Neural progenitor cell (in vitro differentiated cells): Measurements from ENCODE around the gene OTUD5. TPM values are rescaled to one million over a fixed set of nuclear protein-coding genes. Genes with fewer than 3 reads are reported as not detected.
A peak's percentile ranks its signal among the peaks of the same experiment; 100 is the strongest.

Experiments
- DNase-seq: peaks from one replicate; pipeline ENCODE4 v3.0.0-alpha.2; 2016; ENCODE audit warnings: low spot score
- H2AFZ ChIP-seq: fragments of 200-600 bp; sonication (generic); replicated peaks from 2 replicates; pipeline ENCODE4 v1.6.1; 2016; ENCODE audit warnings: antibody characterized with exemption
- H3F3A ChIP-seq: fragments of 200-600 bp; sonication (generic); 2 replicates; pipeline ENCODE4 v1.6.1; 2016; ENCODE audit warnings: antibody characterized with exemption, low read depth
- H3K27ac ChIP-seq: fragments of 200-600 bp; sonication (generic); 2 replicates; pipeline ENCODE4 v1.5.1; 2016; ENCODE audit warnings: mild to moderate bottlenecking
- H3K27me3 ChIP-seq: fragments of 200-600 bp; sonication (generic); 2 replicates; pipeline ENCODE4 v1.6.1; 2016; ENCODE audit warnings: mild to moderate bottlenecking, moderate library complexity
- H3K36me3 ChIP-seq: fragments of 200-600 bp; sonication (generic); 2 replicates; pipeline ENCODE4 v1.5.1; 2016
- H3K4me1 ChIP-seq: fragments of 200-600 bp; sonication (generic); 2 replicates; pipeline ENCODE4 v1.6.1; 2016; ENCODE audit warnings: mixed run types
- H3K4me2 ChIP-seq: fragments of 200-600 bp; sonication (generic); 2 replicates; pipeline ENCODE4 v1.6.1; 2016
- H3K4me3 ChIP-seq: fragments of 200-600 bp; sonication (generic); 2 replicates; pipeline ENCODE4 v1.5.1; 2016
- H3K79me2 ChIP-seq: fragments of 200-600 bp; sonication (generic); 2 replicates; pipeline ENCODE4 v1.6.1; 2016; ENCODE audit warnings: low read depth
- H3K9ac ChIP-seq: fragments of 200-600 bp; sonication (generic); 2 replicates; pipeline ENCODE4 v1.6.1; 2016
- H3K9me3 ChIP-seq: fragments of 200-600 bp; sonication (generic); 2 replicates; pipeline ENCODE4 v1.5.1; 2016; ENCODE audit warnings: low read depth
- H4K20me1 ChIP-seq: fragments of 200-600 bp; sonication (generic); 2 replicates; pipeline ENCODE4 v1.6.1; 2016; ENCODE audit warnings: low read depth
- H3K27ac Mint-ChIP-seq: 3 replicates; pipeline ENCODE4 v1.8.0; 2021; ENCODE audit warnings: mixed read lengths
- H3K27me3 Mint-ChIP-seq: 2 replicates; pipeline ENCODE4 v1.8.0; 2022; ENCODE audit warnings: low read depth, mild to moderate bottlenecking, inconsistent platforms, moderate library complexity, mixed read lengths; ENCODE audit not compliant: insufficient read depth
- H3K36me3 Mint-ChIP-seq: 3 replicates; pipeline ENCODE4 v1.8.0; 2021; ENCODE audit warnings: mixed read lengths
- H3K4me1 Mint-ChIP-seq: 3 replicates; pipeline ENCODE4 v1.8.0; 2021; ENCODE audit warnings: mixed read lengths
- H3K4me3 Mint-ChIP-seq: 3 replicates; pipeline ENCODE4 v1.8.0; 2021; ENCODE audit warnings: mild to moderate bottlenecking, moderate library complexity, mixed read lengths
- H3K9me3 Mint-ChIP-seq: 3 replicates; pipeline ENCODE4 v1.8.0; 2020; ENCODE audit warnings: mixed read lengths
- CTCF ChIP-seq: fragments of 200-600 bp; sonication (generic); IDR thresholded peaks from 2 replicates; pipeline ENCODE4 v1.5.1; 2017; ENCODE audit warnings: antibody characterized with exemption, mild to moderate bottlenecking
- EZH2 ChIP-seq: fragments of 200-600 bp; sonication (generic); IDR thresholded peaks from 2 replicates; pipeline ENCODE4 v1.6.1; 2017; ENCODE audit warnings: antibody characterized with exemption, mild to moderate bottlenecking, moderate library complexity
- EZH2phosphoT487 ChIP-seq: fragments of 200-600 bp; sonication (generic); IDR thresholded peaks from 2 replicates; pipeline ENCODE4 v1.6.1; 2017; ENCODE audit warnings: antibody characterized with exemption
- total RNA-seq: library from RNA; depleted of rRNA; stranded (reverse); fragments of >200 nt; gene quantifications from 2 replicates; pipeline ENCODE4 v1.2.3, GENCODE V29; 2015; ENCODE audit warnings: low replicate concordance

The OTUD5 gene
- total RNA-seq, 1 donor from 2014 or later: 38.6 TPM

- Histone ChIP-seq H3K79me2 (peaks cover 41% of the 10 kb centered on the region), H3K9ac (no peak overlapping the region), H3K4me1 (no peaks in the 10 kb centered on the region), H3K27me3 (no peaks in the 10 kb centered on the region), H3K36me3 (no peaks in the 10 kb centered on the region), H3F3A (peaks cover 3% of the 10 kb centered on the region), H4K20me1 (peaks cover 15% of the 10 kb centered on the region), H3K4me3 (no peak overlapping the region), H3K27ac (no peak overlapping the region), H3K9me3 (no peaks in the 10 kb centered on the region), H3K4me2 (no peak overlapping the region), H2AFZ (no peak overlapping the region)
- Mint-ChIP-seq H3K27ac (no peak overlapping the region), H3K36me3 (peaks cover 7% of the 10 kb centered on the region), H3K27me3 (peaks cover 2% of the 10 kb centered on the region), H3K4me3 (no peak overlapping the region), H3K9me3 (peaks cover 14% of the 10 kb centered on the region), H3K4me1 (no peaks in the 10 kb centered on the region)
- no peak for TF ChIP-seq EZH2phosphoT487
- TF ChIP-seq EZH2: no peak
- no peak for TF ChIP-seq CTCF
- no peak for DNase-seq
Observed at GRCh38 chrX:48935301-48935670, 22.1 kb downstream of the OTUD5 start.

GRCh38 chrX:48934581-48935300 is 22.7 kb downstream of the OTUD5 start:
- H3K36me3 Mint-ChIP-seq: peaks cover 10% of the 10 kb centered on the region
- Histone ChIP-seq H4K20me1 (peaks cover 15% of the 10 kb centered on the region), H3K9ac (no peak overlapping the region), H3K27ac (no peak overlapping the region), H3K4me2 (no peak overlapping the region), H3K36me3 (no peaks in the 10 kb centered on the region), H2AFZ (no peak overlapping the region), H3K9me3 (no peaks in the 10 kb centered on the region), H3K4me1 (no peaks in the 10 kb centered on the region), H3K79me2 (peaks cover 35% of the 10 kb centered on the region), H3K27me3 (no peaks in the 10 kb centered on the region), H3F3A (peaks cover 3% of the 10 kb centered on the region), H3K4me3 (no peak overlapping the region)
- peaks cover 2% of the 10 kb centered on the region for H3K27me3 Mint-ChIP-seq
- no peak overlapping the region for H3K27ac Mint-ChIP-seq
- no peak for DNase-seq
- peaks cover 14% of the 10 kb centered on the region for H3K9me3 Mint-ChIP-seq
- peak overlapping the region; percentile 27 for H3K4me3 Mint-ChIP-seq
- no peaks in the 10 kb centered on the region for H3K4me1 Mint-ChIP-seq
- TF ChIP-seq EZH2phosphoT487 (no peak), EZH2 (no peak), CTCF (no peak)

GRCh38 chrX:48933757-48934156 is 23.6 kb downstream of the OTUD5 start:
- H3K27ac Mint-ChIP-seq: no peak overlapping the region
- peaks cover 25% of the 10 kb centered on the region for H3K79me2 ChIP-seq

More at GRCh38 chrX:48933757-48934156, 23.6 kb downstream of the OTUD5 start:
- Histone ChIP-seq H3K27ac (no peak overlapping the region), H3K27me3 (no peaks in the 10 kb centered on the region), H3K9me3 (no peaks in the 10 kb centered on the region), H3K4me2 (no peak overlapping the region), H2AFZ (no peak overlapping the region), H3K4me3 (no peak overlapping the region), H3F3A (peaks cover 5% of the 10 kb centered on the region), H3K36me3 (no peaks in the 10 kb centered on the region), H3K9ac (no peak overlapping the region), H4K20me1 (peaks cover 15% of the 10 kb centered on the region), H3K4me1 (no peaks in the 10 kb centered on the region)
- TF ChIP-seq CTCF: no peak
- no peak for TF ChIP-seq EZH2
- TF ChIP-seq EZH2phosphoT487: no peak
- H3K4me3 Mint-ChIP-seq: no peak overlapping the region
- no peaks in the 10 kb centered on the region for H3K4me1 Mint-ChIP-seq
- peaks cover under 1% of the 10 kb centered on the region for H3K27me3 Mint-ChIP-seq
- DNase-seq: no peak
- H3K9me3 Mint-ChIP-seq: peaks cover 10% of the 10 kb centered on the region
- H3K36me3 Mint-ChIP-seq: peaks cover 10% of the 10 kb centered on the region
